Vagina (tissue), 2 donors: ENCODE results near the gene LZTR1.

ENCODE experiments used
- POLR2AphosphoS5 ChIP-seq, 2 donors: sonication (generic); formaldehyde crosslinking; IDR thresholded peaks; one replicate each; pipeline ENCODE4 v1.9.0; 2017; ENCODE audit warnings: antibody characterized with exemption in 2 of 2, mild to moderate bottlenecking in 2 of 2, low read depth in 1 of 2; ENCODE audit not compliant: insufficient read depth in 1 of 2
- TF ChIP-seq, protein P1 (sequence below), 3 experiments: fragments of 450-650 bp in 2 of 3; fragments of 200-600 bp in 1 of 3; sonication (generic) in 1 of 3; IDR thresholded peaks; one replicate each; pipeline ENCODE4 v1.5.1; 2017 to 2019; ENCODE audit warnings: antibody characterized with exemption in 3 of 3, mild to moderate bottlenecking in 2 of 3, moderate library complexity in 2 of 3

DNA sequence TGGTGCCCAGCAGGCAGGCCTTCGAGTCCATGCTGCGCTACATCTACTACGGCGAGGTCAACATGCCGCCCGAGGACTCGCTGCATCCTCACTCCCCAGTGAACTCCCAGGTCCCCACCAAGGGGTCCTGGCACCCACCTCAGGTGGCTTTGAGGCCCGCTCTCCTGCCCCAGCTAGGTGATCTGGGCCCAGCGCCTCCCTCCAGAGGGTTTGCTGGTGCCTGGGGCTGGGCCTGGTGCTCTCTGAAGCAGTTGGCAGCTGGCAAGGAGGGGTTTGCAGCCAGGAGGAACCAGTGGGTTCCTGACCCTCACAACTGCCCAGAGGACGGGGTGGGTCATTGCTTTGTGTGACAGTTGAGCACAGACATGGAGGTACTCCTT lies 13.9 kb downstream of the LZTR1 start:
- TF ChIP-seq POLR2AphosphoS5 (IDR thresholded peaks at IDR 0.05; ENCODE audit: insufficient read depth in 1 of 2, low read depth in 1 of 2) = no peak
- TF ChIP-seq, protein P1, sequence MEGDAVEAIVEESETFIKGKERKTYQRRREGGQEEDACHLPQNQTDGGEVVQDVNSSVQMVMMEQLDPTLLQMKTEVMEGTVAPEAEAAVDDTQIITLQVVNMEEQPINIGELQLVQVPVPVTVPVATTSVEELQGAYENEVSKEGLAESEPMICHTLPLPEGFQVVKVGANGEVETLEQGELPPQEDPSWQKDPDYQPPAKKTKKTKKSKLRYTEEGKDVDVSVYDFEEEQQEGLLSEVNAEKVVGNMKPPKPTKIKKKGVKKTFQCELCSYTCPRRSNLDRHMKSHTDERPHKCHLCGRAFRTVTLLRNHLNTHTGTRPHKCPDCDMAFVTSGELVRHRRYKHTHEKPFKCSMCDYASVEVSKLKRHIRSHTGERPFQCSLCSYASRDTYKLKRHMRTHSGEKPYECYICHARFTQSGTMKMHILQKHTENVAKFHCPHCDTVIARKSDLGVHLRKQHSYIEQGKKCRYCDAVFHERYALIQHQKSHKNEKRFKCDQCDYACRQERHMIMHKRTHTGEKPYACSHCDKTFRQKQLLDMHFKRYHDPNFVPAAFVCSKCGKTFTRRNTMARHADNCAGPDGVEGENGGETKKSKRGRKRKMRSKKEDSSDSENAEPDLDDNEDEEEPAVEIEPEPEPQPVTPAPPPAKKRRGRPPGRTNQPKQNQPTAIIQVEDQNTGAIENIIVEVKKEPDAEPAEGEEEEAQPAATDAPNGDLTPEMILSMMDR (IDR thresholded peaks at IDR 0.05) = no peak
